ENCODE measurements around the gene GLDC.

- TF ChIP-seq CTCF (IDR thresholded peaks at IDR 0.05) = no peak
- no peak for TF ChIP-seq ZFX (IDR thresholded peaks at IDR 0.05; ENCODE audit: borderline replicate concordance)
Observed at GRCh38 chr9:6489099-6489498, 156.4 kb downstream of the GLDC start.

All from 22Rv1 (cell line).